GM19035 (cell line): ENCODE results near the gene FNDC3B.
"Not testable (repeated sequence)": the region's sequence is repeated elsewhere in the genome, so short reads cannot be mapped to it uniquely, and the experiment has no call there.

Experiments
- ATAC-seq: cut with Tn5 transposase; IDR thresholded peaks from one replicate; pipeline ENCODE4 v1.9.1; 2021; ENCODE audit not compliant: unreplicated experiment

Gene FNDC3B

GRCh38 chr3:172030181-172030580 lies 9.2 kb upstream of the FNDC3B start:
- no peak for ATAC-seq

GRCh38 chr3:172031996-172032395 lies 7.4 kb upstream of the FNDC3B start:
- no peak for ATAC-seq

- ATAC-seq = no peak
These were observed 6.0 kb upstream of the FNDC3B start for GRCh38 chr3:172033396-172033795.

- no peak for ATAC-seq
These were observed 4.3 kb upstream of the FNDC3B start for GRCh38 chr3:172034786-172035685.

GRCh38 chr3:172036541-172037215 lies 2.7 kb upstream of the FNDC3B start:
- no peak for ATAC-seq

GRCh38 chr3:172038798-172039435 lies 461 bp upstream of the FNDC3B start:
- ATAC-seq = no peak

- peak; percentile 31 for ATAC-seq
These were observed 951 bp downstream of the FNDC3B start for GRCh38 chr3:172040078-172040980.

- ATAC-seq = no peak
These were observed 1.9 kb downstream of the FNDC3B start for GRCh38 chr3:172040981-172041963.

GRCh38 chr3:172042136-172042662 lies 2.8 kb downstream of the FNDC3B start:
- no peak for ATAC-seq

GRCh38 chr3:172042663-172043179 lies 3.3 kb downstream of the FNDC3B start:
- not testable (repeated sequence) for ATAC-seq

GRCh38 chr3:172043233-172043632 lies 3.9 kb downstream of the FNDC3B start:
- ATAC-seq = no peak

- ATAC-seq = no peak
These were observed 4.4 kb downstream of the FNDC3B start for GRCh38 chr3:172043766-172044165.

- no peak for ATAC-seq
These were observed 5.6 kb downstream of the FNDC3B start for GRCh38 chr3:172044833-172045585.

GRCh38 chr3:172046268-172046915 lies 7.0 kb downstream of the FNDC3B start:
- no peak for ATAC-seq

GRCh38 chr3:172047567-172048115 lies 8.3 kb downstream of the FNDC3B start:
- no peak for ATAC-seq

- no peak for ATAC-seq
These were observed 9.2 kb downstream of the FNDC3B start for GRCh38 chr3:172048599-172048998.

- no peak for ATAC-seq
These were observed 12.1 kb downstream of the FNDC3B start for GRCh38 chr3:172051310-172051956.
